HCT116 (cell line): ENCODE results near the gene MSI2. TPM values are rescaled to one million over a fixed set of nuclear protein-coding genes. Genes with fewer than 3 reads are reported as not detected.

Experiments
- ATAC-seq: fragments of 200-7000 bp; cut with Tn5 transposase; 2 replicates; pipeline ENCODE4 v1.9.1; 2020; ENCODE audit warnings: mild to moderate bottlenecking, moderate library complexity
- BruUV-seq: library from RNA; stranded (reverse); fragments of 400-500 nt; replicated peaks from 2 replicates; lab custom pipeline; 2021; lab: Mats Ljungman, UMichigan
- CTCF ChIA-PET: fragments of 300-600 bp; sonication (Branson Sonifier 250); formaldehyde crosslinking; loops from one replicate; lab custom pipeline; 2021; ENCODE audit warnings: antibody characterized with exemption; lab: Charles Lee
- POLR2A ChIA-PET: fragments of 300-600, 350-600 bp; sonication (Branson Sonifier 250); formaldehyde crosslinking; loops from one replicate; lab custom pipeline; 2021; ENCODE audit warnings: antibody characterized with exemption; lab: Charles Lee
- RAD21 ChIA-PET, 2 experiments: fragments of 300-600 bp; sonication (Branson Sonifier 250); formaldehyde crosslinking; loops; one replicate each; lab custom pipeline; 2023; ENCODE audit warnings: low total read pairs in 2 of 2; ENCODE audit not compliant: uncharacterized antibody in 2 of 2, unreplicated experiment in 2 of 2, low non-redundant PET in 1 of 2; lab: Charles Lee
- DNase-seq: peaks from one replicate; pipeline ENCODE4 v3.0.0-alpha.2; 2010; ENCODE audit warnings: low read depth, low spot score
- H2AFZ ChIP-seq: fragments of 200-600 bp; shearing (Covaris generic), sonication (generic); 2 replicates; pipeline ENCODE4 v1.6.1; 2017; ENCODE audit warnings: low read depth, mixed run types, mixed read lengths, antibody characterized with exemption, low read length; ENCODE audit not compliant: poor library complexity, severe bottlenecking
- H3K27ac ChIP-seq: 2 replicates; pipeline ENCODE4 v1.5.1; 2012; ENCODE audit warnings: low read depth, low read length
- H3K27me3 ChIP-seq: fragments of 200-600 bp; sonication (generic); 2 replicates; pipeline ENCODE4 v1.6.1; 2016; ENCODE audit warnings: mixed run types, low read length, mixed read lengths; ENCODE audit not compliant: insufficient read depth
- H3K36me3 ChIP-seq, 2 experiments: fragments of 200-500 bp in 1 of 2; fragments of 200-600 bp in 1 of 2; sonication (Bioruptor generic) in 1 of 2; sonication (generic) in 1 of 2; 2 replicates each; pipeline versions ENCODE4 v1.5.1 to v1.6.1; 2014 to 2016; ENCODE audit warnings: low read length in 2 of 2, inconsistent platforms in 1 of 2, mixed read lengths in 1 of 2, mixed run types in 1 of 2; ENCODE audit not compliant: insufficient read depth in 2 of 2, control insufficient read depth in 1 of 2
- H3K4me1 ChIP-seq, 2 experiments: fragments of 200-600 bp in 1 of 2; sonication (generic) in 1 of 2; 2 replicates each; pipeline versions ENCODE4 v1.5.1 to v1.6.1; 2012 to 2017; ENCODE audit warnings: low read length in 2 of 2, inconsistent platforms in 1 of 2, mild to moderate bottlenecking in 1 of 2, mixed read lengths in 1 of 2, mixed run types in 1 of 2, moderate library complexity in 1 of 2; ENCODE audit not compliant: insufficient read depth in 2 of 2, control insufficient read depth in 1 of 2
- H3K4me2 ChIP-seq: fragments of 200-600 bp; sonication (generic); 2 replicates; pipeline ENCODE4 v1.6.1; 2017; ENCODE audit warnings: mixed run types, low read length, mixed read lengths
- H3K4me3 ChIP-seq, 2 experiments: fragments of 200-600 bp in 1 of 2; sonication (generic) in 1 of 2; replicated peaks in 1 of 2; 2 replicates each; pipeline ENCODE4 v1.5.1; 2011 to 2016; ENCODE audit warnings: low read length in 2 of 2, control low read depth in 1 of 2, low read depth in 1 of 2, mild to moderate bottlenecking in 1 of 2, mixed read lengths in 1 of 2, mixed run types in 1 of 2
- H3K79me2 ChIP-seq: fragments of 200-600 bp; sonication (generic); 2 replicates; pipeline ENCODE4 v1.6.1; 2017; ENCODE audit warnings: mild to moderate bottlenecking, mixed run types, low read length, moderate library complexity, mixed read lengths; ENCODE audit not compliant: insufficient read depth
- H3K9ac ChIP-seq: fragments of 200-600 bp; sonication (generic); 2 replicates; pipeline ENCODE4 v1.6.1; 2016; ENCODE audit warnings: low read length, mixed read lengths
- H3K9me2 ChIP-seq: fragments of 200-600 bp; sonication (generic), shearing (Covaris generic); 2 replicates; pipeline ENCODE4 v1.6.1; 2017; ENCODE audit warnings: mixed run types, mild to moderate bottlenecking, moderate library complexity; ENCODE audit not compliant: insufficient read depth
- H3K9me3 ChIP-seq, 2 experiments: fragments of 200-500 bp in 1 of 2; fragments of 200-600 bp in 1 of 2; sonication (Bioruptor generic) in 1 of 2; sonication (generic) in 1 of 2; 2 replicates each; pipeline ENCODE4 v1.6.1; 2014 to 2017; ENCODE audit warnings: low read length in 2 of 2, mixed read lengths in 2 of 2, inconsistent platforms in 1 of 2, low read depth in 1 of 2, mild to moderate bottlenecking in 1 of 2, mixed run types in 1 of 2, moderate library complexity in 1 of 2; ENCODE audit not compliant: control insufficient read depth in 1 of 2, insufficient read depth in 1 of 2
- H4K20me1 ChIP-seq: fragments of 200-600 bp; sonication (generic), shearing (Covaris generic); 2 replicates; pipeline ENCODE4 v1.6.1; 2017; ENCODE audit warnings: mixed run types, mild to moderate bottlenecking, moderate library complexity; ENCODE audit not compliant: insufficient read depth
- ATF3 ChIP-seq: IDR thresholded peaks from 2 replicates; pipeline ENCODE4 v1.6.1; 2012
- CBX3 ChIP-seq: IDR thresholded peaks from 2 replicates; pipeline ENCODE4 v1.6.1; 2012; ENCODE audit warnings: low read depth
- CEBPB ChIP-seq: IDR thresholded peaks from 2 replicates; pipeline ENCODE4 v1.6.1; 2012; ENCODE audit warnings: low read depth
- EGR1 ChIP-seq: IDR thresholded peaks from 2 replicates; pipeline ENCODE4 v1.6.1; 2012; ENCODE audit warnings: low read depth
- EZH2 ChIP-seq: fragments of 200-600 bp; sonication (generic); IDR thresholded peaks from 2 replicates; pipeline ENCODE4 v1.6.1; 2017; ENCODE audit warnings: antibody characterized with exemption, mixed run types
- EZH2phosphoT487 ChIP-seq: fragments of 200-600 bp; IDR thresholded peaks from 2 replicates; pipeline ENCODE4 v1.6.1; 2018; ENCODE audit warnings: antibody characterized with exemption, borderline replicate concordance
- FOSL1 ChIP-seq: IDR thresholded peaks from 2 replicates; pipeline ENCODE4 v1.6.1; 2012; ENCODE audit warnings: low read depth
- JUND ChIP-seq: IDR thresholded peaks from 2 replicates; pipeline ENCODE4 v1.6.1; 2012
- MAX ChIP-seq: IDR thresholded peaks from 2 replicates; pipeline ENCODE4 v1.6.1; 2012
- POLR2A ChIP-seq: IDR thresholded peaks from 2 replicates; pipeline ENCODE4 v1.7.0; 2011; ENCODE audit warnings: borderline replicate concordance; ENCODE audit not compliant: insufficient read depth, insufficient read length; ENCODE audit errors: extremely low read depth
- POLR2AphosphoS5 ChIP-seq: IDR thresholded peaks from 2 replicates; pipeline ENCODE4 v1.6.1; 2011; ENCODE audit warnings: mild to moderate bottlenecking, low read depth, low read length, moderate library complexity
- RAD21 ChIP-seq: IDR thresholded peaks from 2 replicates; pipeline ENCODE4 v1.6.1; 2012; ENCODE audit warnings: low read depth, mild to moderate bottlenecking
- SP1 ChIP-seq: IDR thresholded peaks from 2 replicates; pipeline ENCODE4 v1.6.1; 2012; ENCODE audit warnings: low read depth
- SRF ChIP-seq: IDR thresholded peaks from 2 replicates; pipeline ENCODE4 v1.6.1; 2012; ENCODE audit warnings: low read depth
- TCF7L2 ChIP-seq: IDR thresholded peaks from 2 replicates; pipeline ENCODE4 v1.7.0; 2011; ENCODE audit warnings: borderline replicate concordance, inconsistent platforms; ENCODE audit not compliant: insufficient read depth, insufficient read length; ENCODE audit errors: extremely low read depth
- YY1 ChIP-seq: IDR thresholded peaks from 2 replicates; pipeline ENCODE4 v1.6.1; 2011; ENCODE audit warnings: low read length, low read depth, moderate library complexity, mild to moderate bottlenecking; ENCODE audit not compliant: insufficient replicate concordance; ENCODE audit errors: extremely low read depth
- ZBTB33 ChIP-seq: IDR thresholded peaks from 2 replicates; pipeline ENCODE4 v1.6.1; 2011; ENCODE audit warnings: mild to moderate bottlenecking, low read length, moderate library complexity; ENCODE audit not compliant: insufficient replicate concordance; ENCODE audit errors: extremely low read depth
- ZFX ChIP-seq: fragments of 450-650 bp; IDR thresholded peaks from 2 replicates; pipeline ENCODE4 v1.6.1; 2017
- ZNF274 ChIP-seq: fragments of 200-500 bp; sonication (Bioruptor generic); IDR thresholded peaks from 2 replicates; pipeline ENCODE4 v1.6.1; 2014; ENCODE audit warnings: mild to moderate bottlenecking, low read depth, low read length, inconsistent platforms
- intact Hi-C: fragments of 100-400 bp; cut with micrococcal nuclease; formaldehyde crosslinking; loops from 2 replicates; pipeline ENCODE4 v1.10.0; 2022
- total RNA-seq: library from RNA; stranded (reverse); gene quantifications from one replicate; pipeline ENCODE4 v1.2.1, GENCODE V29; 2021; ENCODE audit not compliant: unreplicated experiment

MSI2 gene
- total RNA-seq, 1 experiment from 2014 or later: 137 TPM

DNA sequence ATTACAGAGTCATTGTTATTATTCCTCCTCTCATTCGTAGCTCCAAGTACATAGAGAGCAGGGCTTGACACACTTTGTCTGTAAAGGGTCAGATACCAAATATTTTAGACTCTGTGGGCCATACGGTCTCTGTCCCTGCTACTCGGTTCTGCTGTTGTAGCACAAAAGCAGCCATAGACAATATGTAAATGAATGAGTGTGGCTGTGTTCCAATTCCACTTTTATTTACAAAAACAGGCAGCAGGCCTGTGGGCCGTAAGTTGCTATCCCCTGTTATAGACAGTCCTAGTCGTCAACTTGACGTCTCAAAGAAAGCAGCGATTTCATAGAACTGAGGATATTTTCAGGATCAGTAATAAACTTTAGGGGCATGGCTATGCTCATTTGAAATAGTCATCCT is 161.6 kb downstream of the MSI2 start:
- no peaks in the 10 kb centered on the region for H3K79me2 ChIP-seq
- H3K4me2 ChIP-seq: no peak overlapping the region
- no peak overlapping the region for H3K4me3 ChIP-seq
- ChIA-PET RAD21 (no interaction called here), POLR2A (no interaction called here), CTCF (no interaction called here)
- H3K27me3 ChIP-seq: no peaks in the 10 kb centered on the region
- H3K36me3 ChIP-seq: no peaks in the 10 kb centered on the region
- BruUV-seq: no TSS peak
- intact Hi-C loops: no loop called here
- ATAC-seq (no peak), DNase-seq (no peak)
- H3K9ac ChIP-seq: no peak overlapping the region
- H3K9me3 ChIP-seq: no peaks in the 10 kb centered on the region
- no peak overlapping the region for H3K27ac ChIP-seq
- H4K20me1 ChIP-seq: no peaks in the 10 kb centered on the region
- H3K9me2 ChIP-seq: no peaks in the 10 kb centered on the region
- peaks cover 32 to 35% of the 10 kb centered on the region in 2 experiments for H3K4me1 ChIP-seq
- H2AFZ ChIP-seq: no peak overlapping the region
- TF ChIP-seq TCF7L2 (no peak), YY1 (no peak), EZH2 (no peak), SP1 (no peak), ZBTB33 (no peak), JUND (no peak), SRF (no peak), FOSL1 (no peak), EGR1 (no peak), EZH2phosphoT487 (no peak), POLR2AphosphoS5 (no peak), ZFX (no peak), CBX3 (no peak), CEBPB (no peak), RAD21 (no peak), ATF3 (no peak), MAX (no peak), POLR2A (no peak), ZNF274 (no peak)
